Measurements from ENCODE around the gene DVL2.

DVL2 gene

GRCh38 chr17:7260151-7260550, 25.8 kb upstream of the DVL2 start:
- H3K9me3 ChIP-seq (ENCODE audit: control insufficient read depth, insufficient read depth, low read length), result no peaks in the 10 kb centered on the region
- peaks cover 32% of the 10 kb centered on the region for H3K36me3 ChIP-seq (ENCODE audit: control insufficient read depth, low read length)
- H3K9me2 ChIP-seq (replicated peaks; ENCODE audit: control insufficient read depth, low read length), result no peaks in the 10 kb centered on the region
- H3K79me2 ChIP-seq (ENCODE audit: control insufficient read depth, low read length), result no peaks in the 10 kb centered on the region
- H3K4me1 ChIP-seq (ENCODE audit: control insufficient read depth, low read length), result peaks cover 31% of the 10 kb centered on the region
- H4K20me1 ChIP-seq (ENCODE audit: control insufficient read depth, insufficient read depth, low read depth, low read length), result no peaks in the 10 kb centered on the region
- no peak overlapping the region for H3K27ac ChIP-seq (ENCODE audit: low read depth, low read length)
- TF ChIP-seq CTCF (IDR thresholded peaks at IDR 0.05; ENCODE audit: low read depth, low read length, poor library complexity, severe bottlenecking) (no peak), EZH2phosphoT487 (IDR thresholded peaks at IDR 0.05; ENCODE audit: borderline replicate concordance, low read length) (no peak)
- H3K4me2 ChIP-seq (ENCODE audit: low read length), result no peak overlapping the region
- H3K4me3 ChIP-seq (ENCODE audit: low read length), result no peak overlapping the region
- H3K27me3 ChIP-seq (ENCODE audit: control insufficient read depth, low read length), result peaks cover 32% of the 10 kb centered on the region
- H3F3A ChIP-seq (ENCODE audit: control insufficient read depth, insufficient read depth), result peaks cover 6% of the 10 kb centered on the region; the same call in 1 of the 2 replicates

GRCh38 chr17:7259555-7259889, 25.2 kb upstream of the DVL2 start:
- TF ChIP-seq CTCF (IDR thresholded peaks at IDR 0.05; ENCODE audit: low read depth, low read length, poor library complexity, severe bottlenecking) (no peak), EZH2phosphoT487 (IDR thresholded peaks at IDR 0.05; ENCODE audit: borderline replicate concordance, low read length) (no peak)
- no peaks in the 10 kb centered on the region for H4K20me1 ChIP-seq (ENCODE audit: control insufficient read depth, insufficient read depth, low read depth, low read length)
- no peak overlapping the region for H3K4me3 ChIP-seq (ENCODE audit: low read length)
- H3F3A ChIP-seq (ENCODE audit: control insufficient read depth, insufficient read depth), result peaks cover 6% of the 10 kb centered on the region; the same call in 1 of the 2 replicates
- peaks cover 31% of the 10 kb centered on the region for H3K4me1 ChIP-seq (ENCODE audit: control insufficient read depth, low read length)
- no peaks in the 10 kb centered on the region; the same call in 1 of the 2 replicates for H3K79me2 ChIP-seq (ENCODE audit: control insufficient read depth, low read length)
- H3K9me3 ChIP-seq (ENCODE audit: control insufficient read depth, insufficient read depth, low read length), result no peaks in the 10 kb centered on the region
- no peaks in the 10 kb centered on the region for H3K9me2 ChIP-seq (replicated peaks; ENCODE audit: control insufficient read depth, low read length)
- no peak overlapping the region for H3K27ac ChIP-seq (ENCODE audit: low read depth, low read length)
- peaks cover 38% of the 10 kb centered on the region for H3K36me3 ChIP-seq (ENCODE audit: control insufficient read depth, low read length)
- no peak overlapping the region for H3K4me2 ChIP-seq (ENCODE audit: low read length)
- peaks cover 32% of the 10 kb centered on the region for H3K27me3 ChIP-seq (ENCODE audit: control insufficient read depth, low read length)

GRCh38 chr17:7258731-7259554, 24.6 kb upstream of the DVL2 start:
- H3K4me1 ChIP-seq (ENCODE audit: control insufficient read depth, low read length), result peaks cover 31% of the 10 kb centered on the region
- peaks cover 44% of the 10 kb centered on the region for H3K36me3 ChIP-seq (ENCODE audit: control insufficient read depth, low read length)
- H3F3A ChIP-seq (ENCODE audit: control insufficient read depth, insufficient read depth), result peaks cover 6% of the 10 kb centered on the region; the same call in 1 of the 2 replicates
- H3K4me2 ChIP-seq (ENCODE audit: low read length), result no peak overlapping the region
- H3K27me3 ChIP-seq (ENCODE audit: control insufficient read depth, low read length), result peaks cover 32% of the 10 kb centered on the region
- H3K27ac ChIP-seq (ENCODE audit: low read depth, low read length), result no peak overlapping the region
- no peak overlapping the region for H3K4me3 ChIP-seq (ENCODE audit: low read length)
- TF ChIP-seq EZH2phosphoT487 (IDR thresholded peaks at IDR 0.05; ENCODE audit: borderline replicate concordance, low read length) (no peak), CTCF (IDR thresholded peaks at IDR 0.05; ENCODE audit: low read depth, low read length, poor library complexity, severe bottlenecking) (no peak)
- peaks cover 4% of the 10 kb centered on the region for H3K79me2 ChIP-seq (ENCODE audit: control insufficient read depth, low read length)
- H3K9me2 ChIP-seq (replicated peaks; ENCODE audit: control insufficient read depth, low read length), result no peaks in the 10 kb centered on the region
- H4K20me1 ChIP-seq (ENCODE audit: control insufficient read depth, insufficient read depth, low read depth, low read length), result no peaks in the 10 kb centered on the region
- no peaks in the 10 kb centered on the region for H3K9me3 ChIP-seq (ENCODE audit: control insufficient read depth, insufficient read depth, low read length)
